ENCODE measurements around the gene ABCA7. TPM values are rescaled to one million over a fixed set of nuclear protein-coding genes. Genes with fewer than 3 reads are reported as not detected.

ABCA7 gene
- total and polyA plus RNA-seq, 2 of the 13 experiments (the other 11 are each of a cell fraction or from before 2014, with no cell fraction given), result 4.4 to 32.4 TPM

GRCh38 chr19:996051-996838 lies 43.7 kb upstream of the ABCA7 start (continued):
- TF ChIP-seq ZNF276 (CRISPR knock-in tag; IDR thresholded peaks at IDR 0.05; ENCODE audit: low read depth) (no peak), PHB2 (IDR thresholded peaks at IDR 0.05; ENCODE audit: partially characterized antibody) (no peak), TCF7L2 (IDR thresholded peaks at IDR 0.05; ENCODE audit: low read depth, low read length) (no peak), HOXA3 (CRISPR knock-in tag; IDR thresholded peaks at IDR 0.05) (peak; percentile 58; the same call in 1 of the 2 replicates), BRCA1 (CRISPR knock-in tag; IDR thresholded peaks at IDR 0.05) (no peak), ZNF652 (CRISPR knock-in tag; IDR thresholded peaks at IDR 0.05; ENCODE audit: borderline replicate concordance, low read depth) (no peak), ZNF746 (CRISPR knock-in tag; IDR thresholded peaks at IDR 0.05) (no peak), E2F2 (CRISPR knock-in tag; IDR thresholded peaks at IDR 0.05; ENCODE audit: borderline replicate concordance) (no peak), ZNF3 (CRISPR knock-in tag; IDR thresholded peaks at IDR 0.05) (no peak), TRAFD1 (CRISPR knock-in tag; IDR thresholded peaks at IDR 0.05; ENCODE audit: borderline replicate concordance) (no peak), ZNF224 (CRISPR knock-in tag; IDR thresholded peaks at IDR 0.05) (no peak), ZNF552 (CRISPR knock-in tag; IDR thresholded peaks at IDR 0.05; ENCODE audit: borderline replicate concordance) (no peak), SMAD1 (CRISPR knock-in tag; IDR thresholded peaks at IDR 0.05; ENCODE audit: borderline replicate concordance, low read depth) (no peak), PHF5A (CRISPR knock-in tag; IDR thresholded peaks at IDR 0.05; ENCODE audit: low read depth, unreplicated experiment) (no peak), ZNF234 (CRISPR knock-in tag; conservative IDR thresholded peaks at IDR 0.05) (no peak), EZH2 (conservative IDR thresholded peaks at IDR 0.05; ENCODE audit: low read depth, low read length) (no peak), ZBTB26 (CRISPR knock-in tag; IDR thresholded peaks at IDR 0.05; ENCODE audit: borderline replicate concordance) (no peak), ARNTL (CRISPR knock-in tag; IDR thresholded peaks at IDR 0.05) (no peak), ZNF18 (CRISPR knock-in tag; IDR thresholded peaks at IDR 0.05; ENCODE audit: insufficient replicate concordance) (no peak), HIC2 (CRISPR knock-in tag; IDR thresholded peaks at IDR 0.05; ENCODE audit: low read depth) (no peak)

Data from HepG2 (cell line).